Activated T-helper 1 cell treated with anti-CD3 and anti-CD28 coated beads, Interleukin-2, amount 50 U/mL, for 16 hours (primary cell): ENCODE results near the gene DCAF10.
"Not testable (repeated sequence)": the region's sequence is repeated elsewhere in the genome, so short reads cannot be mapped to it uniquely, and the experiment has no call there.

Experiments used
- DNase-seq, 2 donors: peaks; one replicate each; pipeline ENCODE4 v3.0.0-alpha.2; 2020; ENCODE audit warnings: low read depth in 1 of 2, low spot score in 1 of 2

The DCAF10 gene

DNA sequence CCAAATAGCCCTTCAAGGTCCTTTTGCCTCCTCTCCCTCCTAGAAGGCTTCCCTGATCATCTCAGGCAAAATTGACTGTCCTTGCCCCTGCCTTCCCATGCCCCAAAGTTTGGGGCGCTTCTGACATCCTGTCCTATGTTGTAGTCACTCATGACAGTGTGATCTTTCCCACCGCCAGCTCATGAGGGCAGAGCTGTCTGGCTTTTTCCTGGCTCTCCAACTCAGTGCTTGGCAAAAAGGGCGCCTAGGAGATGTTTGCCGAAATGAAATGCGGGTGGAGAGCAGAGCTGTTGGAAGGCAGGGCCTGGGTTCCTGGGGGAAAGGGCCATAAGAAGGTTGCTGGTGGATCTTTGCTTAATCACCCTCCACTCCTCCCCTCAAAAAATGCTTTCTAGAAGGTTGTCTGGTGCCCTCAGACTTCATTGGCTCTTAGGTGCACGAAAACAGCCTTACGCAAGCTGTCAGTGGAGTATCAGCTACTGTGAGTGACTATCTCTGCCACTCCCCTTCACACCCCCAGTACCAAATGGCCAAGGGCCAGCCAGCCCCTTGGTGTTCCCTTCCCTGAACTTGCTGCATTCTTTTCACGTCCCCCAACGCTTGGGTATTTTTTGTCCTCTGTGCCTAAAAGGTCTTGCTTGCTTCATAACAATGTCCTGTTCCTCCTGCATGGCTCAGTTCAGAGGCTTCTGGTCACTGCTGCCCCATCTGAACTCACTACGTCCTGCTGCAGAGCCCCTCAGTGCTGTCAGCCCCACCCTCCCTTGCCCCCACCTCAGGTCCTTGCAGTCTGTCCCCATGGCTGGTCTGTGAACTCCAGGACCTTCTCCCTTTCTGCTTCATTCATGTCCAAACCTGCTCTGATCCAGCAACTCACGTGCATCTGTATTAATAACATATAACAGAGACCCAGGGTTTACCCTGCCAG is 106.0 kb downstream of the DCAF10 start:
- no peak for DNase-seq

DNA sequence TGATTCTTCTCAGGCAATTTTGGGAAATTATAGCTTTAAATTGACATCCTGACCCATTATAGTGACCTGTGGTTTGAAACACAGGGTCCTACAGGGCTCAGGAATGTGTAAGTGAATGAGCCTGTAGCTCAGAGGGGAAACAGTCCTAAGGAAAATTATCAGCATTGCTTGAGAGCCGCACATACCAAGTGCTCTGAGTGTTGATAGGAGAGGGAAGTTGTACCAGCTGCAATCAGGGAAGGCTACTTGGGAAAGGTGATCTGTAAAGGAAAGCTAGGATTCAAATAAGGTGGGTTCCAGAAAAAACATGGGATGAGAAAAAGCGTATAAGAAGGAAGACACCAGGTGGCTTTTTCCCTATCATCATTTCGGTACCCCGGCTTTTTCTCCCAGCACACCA is 107.7 kb downstream of the DCAF10 start:
- DNase-seq: no peak

DNA sequence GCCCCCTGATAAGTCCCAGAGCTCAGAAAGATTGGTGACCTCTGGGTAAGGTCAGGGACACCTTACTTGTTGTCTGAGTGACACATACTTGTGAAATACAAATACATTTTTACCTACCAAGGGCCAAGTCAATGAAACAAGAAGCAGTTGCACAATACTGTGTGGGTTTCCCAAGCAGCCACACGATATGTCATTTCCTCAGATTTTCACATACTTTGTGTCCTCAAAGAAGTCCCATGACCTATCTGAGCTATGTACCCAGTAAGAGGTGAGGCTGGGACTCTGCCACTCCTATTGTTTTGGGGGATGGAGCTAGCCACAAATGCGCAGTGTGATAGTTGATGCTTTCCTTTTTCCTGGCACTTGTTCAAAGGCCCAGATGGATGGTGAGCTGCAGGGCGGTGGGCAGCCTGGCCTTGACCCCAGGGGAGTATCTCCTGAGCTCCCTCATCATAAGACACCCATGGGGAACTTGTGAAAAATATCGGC is 108.1 kb downstream of the DCAF10 start:
- no peak for DNase-seq

DNA sequence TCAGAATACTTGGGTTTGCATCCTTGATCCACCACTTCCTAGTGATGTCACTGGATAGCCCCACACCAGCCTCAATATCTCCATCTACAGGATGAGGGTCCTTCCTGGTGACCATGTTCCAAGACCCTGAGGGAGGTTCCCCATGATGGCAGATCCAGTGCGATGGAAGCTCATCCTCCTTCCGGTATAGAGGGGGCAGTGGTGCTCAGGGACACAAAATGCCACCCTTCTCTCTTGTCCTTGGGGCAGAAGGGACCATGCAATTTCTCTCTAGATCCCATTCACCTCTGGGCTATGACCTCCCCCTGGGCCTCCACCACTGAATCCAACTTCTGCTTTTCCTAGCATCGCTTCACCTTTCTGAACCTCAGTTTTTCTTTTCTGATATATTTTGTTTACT is 108.7 kb downstream of the DCAF10 start:
- DNase-seq: no peak

DNA sequence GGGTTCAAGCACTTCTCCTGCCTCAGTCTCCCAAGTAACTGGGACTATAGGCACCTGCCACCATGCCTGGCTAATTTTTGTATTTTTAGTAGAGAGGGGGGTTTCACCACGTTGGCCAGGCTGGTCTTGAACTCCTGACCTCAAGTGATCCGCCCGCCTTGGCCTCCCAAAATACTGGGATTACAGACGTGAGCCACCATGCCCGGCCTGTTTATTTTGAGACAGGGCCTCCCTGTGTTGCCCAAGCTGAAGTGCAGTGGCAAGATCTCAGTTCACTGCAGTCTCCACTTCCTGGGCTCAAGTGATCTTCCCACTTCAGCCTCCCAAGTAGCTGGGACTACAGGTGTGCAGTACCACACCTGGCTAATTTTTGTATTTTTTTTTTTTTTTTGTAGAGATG is 109.2 kb downstream of the DCAF10 start:
- not testable (repeated sequence) for DNase-seq

DNA sequence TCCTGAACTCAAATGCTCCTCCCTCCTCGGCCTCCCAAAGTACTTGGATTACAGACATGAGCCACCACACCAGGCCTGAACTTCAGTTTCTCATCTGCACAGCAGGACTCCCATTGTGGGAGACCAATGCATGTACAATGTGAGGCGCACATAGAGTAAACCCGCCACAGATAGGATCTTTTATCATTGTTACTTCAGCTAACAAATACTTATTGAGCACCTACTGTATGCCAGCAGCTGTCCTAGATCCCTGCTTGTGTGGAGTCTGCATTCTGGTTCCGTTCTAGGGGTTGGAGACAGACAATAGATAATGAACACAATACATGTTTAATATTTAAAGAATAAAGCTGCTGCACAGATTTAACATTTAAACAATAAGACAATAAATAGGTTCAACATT is 109.7 kb downstream of the DCAF10 start:
- DNase-seq: no peak

DNA sequence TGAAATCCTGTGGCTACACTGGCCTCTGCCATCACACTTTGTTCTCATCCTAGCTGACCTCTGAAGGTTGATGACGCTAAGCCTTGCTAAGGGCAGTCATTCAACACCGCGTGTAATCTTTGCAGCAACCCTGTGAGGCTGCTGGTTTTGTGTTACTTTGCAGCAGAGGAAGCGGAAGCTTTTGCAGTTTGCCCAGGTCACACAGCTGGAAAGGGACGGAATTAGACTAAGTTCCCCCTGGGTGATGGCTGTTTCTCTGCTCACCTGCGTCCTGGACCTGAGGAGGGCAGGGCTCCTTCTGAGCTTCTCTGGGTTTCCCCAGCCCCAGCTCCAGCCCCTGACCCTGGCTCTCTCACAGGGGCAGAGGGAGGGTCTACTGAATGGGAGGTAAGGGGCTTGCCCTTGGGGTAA is 110.7 kb downstream of the DCAF10 start:
- no peak for DNase-seq

DNA sequence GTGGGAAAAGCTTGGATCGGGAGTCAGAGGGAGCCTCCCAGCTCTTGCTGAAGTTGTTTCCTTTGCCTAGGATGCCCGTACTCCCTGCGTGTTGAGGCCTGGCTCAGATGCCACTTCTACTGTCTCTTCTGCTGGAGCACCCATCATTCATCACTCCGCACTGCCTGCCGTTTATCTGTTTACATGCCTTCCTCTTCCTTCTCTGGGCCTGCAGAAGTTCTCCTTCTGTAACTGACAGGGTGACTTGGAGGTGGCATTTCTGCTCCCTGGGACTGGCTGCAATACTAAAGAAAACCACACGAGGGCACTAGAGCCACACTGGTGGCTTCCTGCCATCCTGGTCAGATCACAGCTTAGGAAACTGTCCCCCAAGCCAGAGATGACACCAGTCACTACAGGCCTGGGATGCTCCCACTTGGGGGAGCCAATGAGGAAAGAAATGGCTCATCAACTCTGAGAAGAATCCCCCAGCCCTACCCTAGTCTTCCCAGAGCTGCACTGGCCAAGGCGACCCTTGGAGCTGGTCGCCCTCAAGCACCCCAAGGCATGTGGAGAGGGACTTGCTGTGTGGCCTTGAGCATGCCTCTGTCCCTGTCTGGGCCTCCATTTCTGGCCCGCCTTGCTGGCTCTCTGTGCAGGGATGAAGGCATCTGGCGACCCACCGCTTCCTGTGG is 113.0 kb downstream of the DCAF10 start:
- DNase-seq: peak; percentile 60 to 69

DNA sequence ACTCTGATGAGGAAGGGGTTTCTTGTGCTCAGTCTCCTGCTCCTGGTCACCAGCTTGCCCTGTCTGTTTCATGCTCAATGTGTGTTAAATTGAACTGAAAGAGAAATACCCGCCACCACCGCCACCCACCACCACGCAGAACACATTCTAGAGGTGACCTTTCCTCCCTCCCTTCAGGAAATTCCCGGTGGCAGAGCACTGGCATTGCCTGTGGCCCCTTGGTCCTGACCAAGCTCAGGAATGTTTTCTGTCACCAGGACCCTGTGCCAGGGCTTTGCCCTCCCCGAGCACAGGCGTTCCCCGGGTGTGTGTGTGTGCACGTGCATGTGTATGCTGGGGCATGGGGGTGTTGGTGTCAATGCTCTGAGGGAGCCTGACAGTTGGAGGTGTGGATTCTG is 113.6 kb downstream of the DCAF10 start:
- no peak for DNase-seq

DNA sequence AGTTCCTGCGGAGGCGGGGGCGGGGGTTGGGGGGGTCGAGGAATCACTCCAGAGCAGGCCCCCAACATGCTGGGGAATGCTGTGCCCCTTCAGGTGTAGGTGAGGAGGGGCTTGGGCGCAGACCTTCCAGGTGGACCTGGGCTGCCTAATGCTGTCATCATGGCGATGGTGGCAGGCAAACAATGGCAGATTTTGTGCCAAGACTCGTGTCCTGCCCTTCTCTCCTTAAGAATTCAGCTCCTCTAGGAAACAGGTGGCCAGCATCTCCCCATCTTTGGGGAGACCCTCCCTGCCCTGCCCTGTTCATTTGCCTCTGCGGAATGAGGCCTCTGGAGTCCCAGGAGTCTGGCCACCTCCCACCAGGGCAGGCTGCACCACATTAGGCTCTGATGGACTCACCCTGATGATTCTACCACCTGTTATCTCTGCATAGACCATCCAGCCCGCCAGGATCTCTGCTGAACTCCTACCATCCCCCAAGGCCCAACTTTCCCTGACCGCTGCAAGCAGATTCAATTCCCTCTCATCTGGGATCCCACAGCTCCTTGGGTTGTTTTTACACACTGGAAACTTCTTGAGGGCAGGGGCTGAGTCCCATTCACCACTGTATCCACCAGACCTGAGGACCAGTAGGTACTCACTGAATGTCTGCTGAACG is 114.2 kb downstream of the DCAF10 start:
- no peak for DNase-seq

DNA sequence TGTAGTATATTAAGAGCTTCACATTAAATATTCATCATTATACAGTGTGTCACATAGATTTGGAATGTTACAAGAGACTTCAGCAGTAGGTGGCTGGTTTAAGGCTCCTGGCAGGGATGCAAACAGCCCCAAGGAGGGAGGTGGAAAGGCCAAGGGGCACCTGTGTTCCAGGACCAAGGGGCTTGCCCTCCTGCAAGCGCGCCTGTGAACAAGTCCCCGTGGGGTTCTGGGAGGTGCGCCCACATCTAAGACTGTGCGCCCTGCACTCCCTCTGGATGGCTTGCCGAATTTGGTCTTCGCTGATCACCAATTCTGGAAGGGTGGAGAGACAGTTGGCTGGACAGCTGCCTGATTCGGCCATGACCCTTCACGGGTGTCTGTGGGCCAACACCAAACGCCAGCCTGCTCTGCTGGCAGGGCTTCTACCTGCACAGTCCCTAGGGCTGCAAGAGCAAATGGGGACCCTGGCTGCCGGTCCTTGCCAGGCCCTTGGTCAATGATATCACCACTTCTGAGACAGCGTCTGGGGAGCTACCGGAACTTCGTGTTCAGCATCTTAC is 115.4 kb downstream of the DCAF10 start:
- DNase-seq: no peak

DNA sequence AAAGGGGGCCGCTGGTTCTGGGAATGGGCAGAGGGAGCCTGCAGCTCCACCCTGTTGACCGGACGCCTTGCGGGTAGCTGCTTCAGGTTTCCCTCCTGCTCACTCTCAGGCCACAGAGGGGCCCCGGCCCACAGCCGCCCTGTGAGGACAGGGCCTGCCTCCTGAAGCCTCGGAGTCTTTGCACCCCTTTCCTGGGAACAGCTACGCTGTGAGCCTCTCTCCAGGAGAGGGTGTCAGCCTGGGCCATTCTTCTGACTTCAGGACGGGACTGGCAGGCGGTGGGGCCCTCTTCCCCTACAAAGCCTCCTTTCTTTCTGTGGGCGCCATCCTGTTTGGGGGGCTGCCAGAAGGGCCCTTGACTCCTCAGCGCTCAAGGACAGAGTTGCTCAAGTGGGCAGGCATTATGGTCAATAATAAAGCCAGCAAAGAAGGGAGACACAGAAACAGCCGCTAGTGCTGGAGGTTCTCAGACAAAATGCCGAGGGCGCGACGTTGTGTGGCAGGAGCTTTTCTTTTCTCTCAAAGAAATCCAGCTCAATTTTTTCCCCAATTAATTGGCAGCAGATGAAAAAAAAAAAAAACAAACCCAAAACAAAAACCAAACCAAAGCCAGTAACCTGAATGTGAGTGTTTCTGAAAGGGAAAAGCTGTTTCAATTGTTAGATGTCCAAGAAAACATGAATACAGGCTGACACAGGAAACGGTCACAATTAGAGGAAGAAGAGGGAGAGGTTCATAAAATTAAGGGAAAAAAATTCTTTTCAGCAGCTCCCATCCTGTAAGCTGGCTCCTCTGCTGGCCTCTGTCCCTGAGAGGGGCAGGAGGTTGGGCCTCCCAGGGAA is 116.1 kb downstream of the DCAF10 start:
- DNase-seq: no peak
